Left colon (tissue), 2 donors: Measurements from ENCODE around the gene MAGI1. TPM values are rescaled to one million over a fixed set of nuclear protein-coding genes. Genes with fewer than 3 reads are reported as not detected.
"Not testable (repeated sequence)": the region's sequence is repeated elsewhere in the genome, so short reads cannot be mapped to it uniquely, and the experiment has no call there.

ENCODE experiments used
- ATAC-seq: fragments of 200-7000 bp; cut with Tn5 transposase; one replicate; pipeline ENCODE4 v1.9.1; 2020; ENCODE audit warnings: mild to moderate bottlenecking, moderate library complexity
- DNase-seq, 2 donors: peaks; one replicate each; pipeline ENCODE4 v3.0.0-alpha.2; 2020
- intact Hi-C, 2 donors: fragments of 100-400 bp; cut with DNase I in 1 of 2; cut with micrococcal nuclease in 1 of 2; formaldehyde crosslinking; loops; one replicate each; pipeline versions ENCODE4 v1.11.2 to v1.14.0; 2022; cut with DNase I, micrococcal nuclease
- total RNA-seq, 2 donors: library from RNA; stranded (reverse); fragmentation: NEBNext Ultra II Directional; extraction: Animal tissue kit (Norgen Biotek cat#: 25700); gene quantifications; one replicate each; pipeline ENCODE4 v1.2.1, GENCODE V29; 2021
- donor health status: DM: no; HTN: no; CAD: no.
- donor health status: DM: yes; HTN: yes; CAD: no.

The MAGI1 gene
- total RNA-seq, 2 donors from 2014 or later = 45.9 to 49.2 TPM

DNA sequence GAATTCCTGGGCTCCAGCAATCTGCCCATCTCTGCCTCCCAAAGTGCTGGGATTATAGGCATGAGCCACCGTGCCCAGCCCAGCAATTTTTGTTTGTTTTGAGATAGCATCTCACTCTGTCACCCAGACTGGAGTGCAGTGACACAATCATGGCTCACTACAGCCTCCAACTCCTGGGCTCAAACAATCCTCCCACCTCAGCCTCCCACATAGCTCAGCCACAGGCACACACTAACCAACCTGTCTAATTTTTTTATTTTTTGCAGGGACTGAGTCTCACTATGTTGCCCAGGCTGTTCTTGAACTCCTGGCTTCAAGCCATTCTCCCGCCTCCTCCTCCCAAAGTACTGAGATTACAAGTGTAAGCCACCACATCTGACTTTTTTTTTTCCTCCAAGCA is 7.6 kb upstream of the MAGI1 start:
- intact Hi-C loops = loop anchor here in 1 of 2 donors (10.0 kb wide), 1 partner anchor 262 kb away; no protein-coding TSS in a partner anchor
- ATAC-seq = not testable (repeated sequence)

DNA sequence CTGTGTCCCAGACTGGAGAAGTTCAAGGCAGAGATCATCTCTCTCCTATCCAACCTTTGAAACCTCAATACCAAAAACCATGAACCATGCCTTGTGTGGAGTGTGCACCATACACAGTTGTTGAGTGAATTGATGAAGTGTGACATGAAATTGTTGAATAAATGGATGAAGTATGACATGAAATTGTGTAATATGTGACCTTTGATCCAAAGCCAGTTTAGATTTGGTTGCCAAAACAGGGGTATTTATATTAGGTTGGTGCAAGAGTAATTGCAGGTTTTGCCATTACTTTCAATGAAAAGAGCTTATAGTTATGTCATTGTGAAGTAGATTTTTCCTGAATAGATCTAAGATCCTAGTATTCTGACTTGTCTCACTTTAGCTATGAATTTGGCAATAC is 3.1 kb upstream of the MAGI1 start:
- DNase-seq (no peak), ATAC-seq (no peak)
- intact Hi-C loops = loop anchor here in 1 of 2 donors (10.0 kb wide), 1 partner anchor 257 kb away; no protein-coding TSS in a partner anchor

More for the DNA sequence above, 7.6 kb upstream of the MAGI1 start:
- not testable (repeated sequence) for DNase-seq

DNA sequence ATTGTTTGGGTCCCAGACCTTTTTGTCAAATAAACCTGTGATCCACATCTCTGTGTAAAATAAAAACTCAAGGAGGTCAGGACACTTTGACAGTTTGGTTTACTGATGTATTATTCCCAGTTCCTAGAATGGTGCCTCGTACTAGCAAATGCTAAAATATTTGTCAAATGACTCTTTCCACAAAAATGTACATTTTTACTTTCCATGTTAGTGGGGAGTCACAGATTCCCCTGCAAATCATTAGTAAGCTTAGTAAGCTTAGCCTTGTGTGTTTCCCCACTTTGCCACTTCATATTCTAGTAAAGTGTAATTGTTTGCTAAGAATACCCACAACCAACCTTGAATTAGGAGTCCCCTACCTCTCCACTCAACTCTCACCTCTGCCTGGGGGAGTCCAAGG is 2.4 kb upstream of the MAGI1 start:
- intact Hi-C loops = loop anchor here in 1 of 2 donors (10.0 kb wide), 1 partner anchor 256 kb away; no protein-coding TSS in a partner anchor
- ATAC-seq (no peak), DNase-seq (no peak)

DNA sequence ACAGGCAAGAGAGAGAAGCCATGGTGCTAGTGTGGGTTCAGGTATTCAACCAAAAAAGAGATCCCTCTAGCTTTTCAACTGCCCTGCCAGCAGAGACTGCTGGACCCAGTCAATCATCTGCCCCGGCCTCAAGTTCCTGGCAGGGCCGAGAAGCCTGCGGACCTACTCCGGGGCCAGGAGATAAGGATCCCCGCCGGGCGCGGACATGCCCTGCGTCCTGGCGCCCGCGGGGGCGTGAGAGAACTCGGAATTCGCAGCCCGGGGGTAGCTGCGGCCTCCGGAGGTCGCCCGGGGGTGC is 821 bp upstream of the MAGI1 start:
- intact Hi-C loops = no loop called here
- peak; percentile 28 for ATAC-seq
- DNase-seq = peak; percentile 51 to 58

DNA sequence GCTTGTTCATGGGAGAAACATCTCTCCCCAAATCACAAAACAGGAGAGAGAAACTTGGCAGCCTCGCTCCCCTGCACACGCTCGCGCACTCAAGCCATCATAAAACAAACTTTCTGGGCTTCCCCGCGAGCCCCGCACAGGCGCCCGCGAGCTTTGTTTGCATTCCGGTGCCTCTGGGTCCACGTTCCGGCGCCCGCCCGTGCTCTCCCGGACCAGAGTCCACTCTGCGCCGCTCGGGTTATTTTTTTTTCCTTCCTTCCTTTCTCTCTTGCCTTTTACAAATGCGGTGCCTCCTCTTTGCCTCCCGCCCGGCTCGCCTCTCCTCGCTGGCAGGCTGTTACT is 363 bp downstream of the MAGI1 start:
- ATAC-seq (peak; percentile 70), DNase-seq (peak in 1 of 2 donors; percentile 80)
- intact Hi-C loops = no loop called here

DNA sequence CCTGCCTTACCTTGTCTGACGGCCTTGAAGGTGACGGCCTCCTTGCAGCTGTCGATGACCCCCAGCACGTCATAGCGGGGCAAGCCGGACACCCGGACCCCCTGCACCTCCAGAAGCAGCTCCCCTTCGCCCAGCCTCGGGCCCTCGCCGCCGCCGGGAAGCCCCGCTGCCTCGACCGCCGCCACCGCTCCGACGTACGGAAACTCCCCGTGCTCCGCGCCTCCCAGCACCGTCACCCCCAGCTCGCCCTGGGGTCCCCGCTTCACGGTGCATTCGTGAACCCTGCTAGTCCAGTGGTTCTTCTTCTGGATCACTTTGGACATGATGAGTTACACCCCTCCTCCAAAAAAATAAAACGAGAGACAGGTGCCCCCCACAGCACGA is 740 bp downstream of the MAGI1 start:
- intact Hi-C loops = no loop called here
- peak; percentile 19 for ATAC-seq
- DNase-seq = peak; percentile 32 to 34

DNA sequence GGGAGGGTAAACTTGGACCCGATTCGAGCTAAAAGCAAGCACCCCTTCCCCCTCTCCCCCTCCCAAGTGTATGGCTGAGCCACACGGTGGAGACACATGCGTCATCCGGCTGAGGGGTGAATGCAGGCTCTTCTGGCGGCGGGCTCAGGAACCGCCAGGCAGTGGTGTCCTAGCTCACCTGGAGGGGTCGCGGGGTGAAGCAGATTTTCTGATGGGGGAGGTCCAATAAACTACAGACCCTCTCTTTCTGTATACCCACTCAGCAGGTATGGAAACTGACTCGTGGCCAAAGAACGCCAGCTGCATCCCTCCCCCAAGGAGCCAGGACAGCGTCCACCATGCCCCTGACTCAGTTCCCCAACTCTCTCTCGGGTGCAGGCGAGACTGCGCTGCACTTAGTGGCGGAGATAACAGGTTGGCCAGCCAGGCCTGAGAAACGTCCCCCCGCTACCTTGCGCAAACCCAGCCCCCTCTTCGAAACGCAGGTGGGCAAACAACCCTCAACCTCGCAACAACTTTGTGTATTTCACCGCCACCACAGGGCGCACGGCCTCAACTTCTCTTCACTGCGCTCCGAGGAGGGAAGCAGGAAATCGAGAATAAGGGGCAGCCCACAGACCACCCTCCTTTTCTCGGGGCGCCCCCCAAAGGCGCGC is 1.3 kb downstream of the MAGI1 start:
- ATAC-seq (peak; percentile 42), DNase-seq (peak; percentile 56 to 62)
- intact Hi-C loops = no loop called here

DNA sequence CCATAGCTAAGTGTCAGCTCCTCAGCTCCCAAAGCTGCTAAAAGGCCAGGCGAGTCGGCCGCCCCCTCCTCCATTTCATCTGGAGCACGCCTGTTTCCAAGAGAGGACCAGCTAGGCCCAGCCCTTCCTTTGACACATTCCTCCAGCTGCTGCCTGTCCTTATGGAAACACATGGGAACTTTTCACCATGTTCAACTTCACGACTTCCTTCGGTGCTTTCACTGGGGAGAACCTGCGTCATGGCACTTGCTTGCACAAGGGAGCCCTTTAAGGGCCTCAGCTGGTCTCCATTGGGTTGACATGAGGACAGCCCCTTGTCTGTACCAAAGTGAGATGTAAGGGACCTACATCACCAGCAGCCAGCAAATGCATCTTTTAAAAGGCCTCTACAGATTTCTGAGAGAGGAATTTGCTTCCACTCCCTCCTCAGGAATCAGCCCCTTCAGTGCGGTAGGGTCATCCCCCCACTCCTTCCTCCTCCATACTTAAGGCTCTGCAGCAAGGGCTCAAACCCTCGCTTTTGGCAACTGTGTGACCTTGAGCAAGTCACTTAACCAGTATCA is 2.1 kb downstream of the MAGI1 start:
- intact Hi-C loops = no loop called here
- ATAC-seq = no peak
- no peak for DNase-seq

DNA sequence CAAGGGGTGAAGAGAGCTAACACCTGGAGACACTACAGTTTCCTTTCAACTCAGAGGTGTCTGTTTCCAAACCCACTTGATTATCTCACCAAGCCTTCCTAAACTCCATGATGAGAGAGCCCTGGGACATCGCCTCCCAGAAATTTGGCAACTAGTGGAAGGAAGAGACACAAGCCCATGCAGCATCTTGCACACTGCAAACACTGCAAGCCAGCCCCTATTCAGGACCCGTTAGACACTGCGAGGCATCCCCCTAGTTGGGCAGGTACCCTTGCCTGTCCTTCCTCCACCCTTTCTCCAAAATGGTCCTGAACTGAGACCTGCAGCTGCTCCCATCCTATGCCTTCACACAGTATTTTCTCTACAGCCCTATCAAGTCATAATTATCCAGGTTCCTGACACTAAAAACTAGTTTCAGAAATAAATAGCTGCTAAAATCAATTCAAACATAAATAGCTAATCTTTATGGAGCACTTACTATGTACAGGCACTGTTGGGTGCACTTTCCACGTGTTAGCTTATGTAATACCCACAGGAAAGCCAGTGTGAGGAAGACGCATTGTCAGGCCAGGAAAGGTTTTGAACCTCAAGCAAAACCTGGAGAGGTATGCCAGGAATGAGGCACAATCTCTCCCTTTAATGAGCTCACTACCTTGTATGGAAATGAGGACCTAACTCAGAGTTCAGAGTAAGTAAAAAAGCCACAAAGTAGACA is 2.8 kb downstream of the MAGI1 start:
- ATAC-seq = no peak
- DNase-seq = no peak
- intact Hi-C loops = no loop called here

DNA sequence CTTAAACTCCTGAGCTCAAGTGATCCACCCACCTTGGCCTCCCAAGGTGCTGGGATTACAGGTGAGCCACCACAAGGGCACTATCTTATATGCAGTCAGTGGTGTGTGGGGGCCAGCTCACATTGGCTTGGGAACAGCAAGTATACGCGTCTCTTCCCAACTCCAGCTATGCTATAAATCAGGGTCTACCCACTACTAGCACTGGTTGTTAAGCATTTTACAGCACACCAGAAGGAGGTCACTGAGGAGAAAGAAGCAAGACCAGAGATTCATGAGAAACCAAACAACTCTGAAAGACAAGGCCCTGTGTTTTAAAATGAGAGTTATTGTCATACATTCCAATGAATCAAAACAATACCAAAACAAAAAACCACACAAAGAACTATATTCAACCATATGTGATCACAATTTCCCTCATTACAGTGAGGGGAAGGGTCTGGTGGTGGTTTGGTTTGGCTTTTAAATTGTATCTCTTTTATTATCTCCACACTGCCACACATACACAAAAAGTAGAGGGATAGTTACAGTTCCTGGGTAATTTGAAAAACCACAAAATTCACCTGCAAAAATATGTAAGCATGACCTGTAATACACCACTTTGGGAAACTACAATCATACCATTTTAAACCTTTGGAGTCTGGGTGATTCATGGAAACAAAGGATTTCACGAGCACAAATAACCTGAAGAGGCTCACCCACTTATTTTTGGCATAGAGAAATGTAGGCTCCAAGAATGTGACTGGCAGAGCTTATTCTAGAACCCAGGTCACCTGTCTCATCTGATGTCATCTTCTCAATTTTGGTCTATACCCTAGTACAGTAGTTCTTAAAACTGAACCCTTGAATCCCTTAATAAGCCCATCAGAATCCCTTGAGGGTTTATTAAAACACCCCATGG is 5.2 kb downstream of the MAGI1 start:
- ATAC-seq (no peak), DNase-seq (no peak)
- intact Hi-C loops = no loop called here

DNA sequence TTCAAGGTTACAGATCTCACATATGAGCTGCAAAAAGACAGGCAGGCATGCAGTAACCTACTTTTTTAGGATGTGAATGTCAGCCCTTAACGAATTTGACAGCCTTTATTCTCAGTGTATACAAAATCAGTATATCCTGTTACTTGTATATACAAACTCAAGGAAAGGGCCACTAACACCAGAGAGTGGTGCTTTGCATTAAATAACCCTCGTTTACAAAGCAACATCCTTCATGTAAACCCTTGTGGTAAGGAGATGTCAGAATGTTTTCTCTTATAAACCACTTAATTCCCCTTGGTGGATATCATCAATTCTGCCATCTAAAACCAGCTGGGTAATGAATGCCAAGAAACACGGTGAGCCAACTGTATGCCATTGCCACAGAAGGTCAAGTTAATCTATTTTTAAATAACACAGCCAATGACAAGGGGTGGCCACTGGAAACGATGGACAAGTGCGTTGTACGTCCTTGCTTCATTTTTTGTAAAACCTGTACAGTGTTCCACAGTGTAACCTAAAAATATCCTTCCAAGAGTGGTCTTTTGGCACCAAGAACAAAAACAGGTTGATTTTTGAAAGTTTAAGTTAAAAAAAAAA is 7.5 kb downstream of the MAGI1 start:
- ATAC-seq (no peak), DNase-seq (no peak)
- intact Hi-C loops = no loop called here

DNA sequence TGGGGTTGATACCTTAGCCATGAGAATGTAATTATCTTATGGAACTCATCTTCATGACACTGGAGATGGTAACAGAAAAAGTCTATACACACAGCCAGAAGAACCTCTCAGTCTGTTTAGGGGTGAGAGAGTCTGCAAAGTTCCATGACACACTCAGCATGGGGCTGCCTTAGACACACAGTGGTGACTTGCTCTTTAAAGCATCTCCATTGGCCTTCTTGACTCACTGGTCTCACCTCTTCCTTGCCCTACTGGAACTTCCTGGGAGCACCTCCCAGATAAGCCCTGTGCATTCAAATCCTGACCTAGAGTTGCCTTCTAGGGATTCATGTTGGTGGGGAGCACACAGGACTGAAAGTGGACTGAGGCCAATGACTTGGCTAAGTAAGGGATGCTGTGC is 9.3 kb downstream of the MAGI1 start:
- intact Hi-C loops = no loop called here
- ATAC-seq = peak; percentile 83
- no peak for DNase-seq

DNA sequence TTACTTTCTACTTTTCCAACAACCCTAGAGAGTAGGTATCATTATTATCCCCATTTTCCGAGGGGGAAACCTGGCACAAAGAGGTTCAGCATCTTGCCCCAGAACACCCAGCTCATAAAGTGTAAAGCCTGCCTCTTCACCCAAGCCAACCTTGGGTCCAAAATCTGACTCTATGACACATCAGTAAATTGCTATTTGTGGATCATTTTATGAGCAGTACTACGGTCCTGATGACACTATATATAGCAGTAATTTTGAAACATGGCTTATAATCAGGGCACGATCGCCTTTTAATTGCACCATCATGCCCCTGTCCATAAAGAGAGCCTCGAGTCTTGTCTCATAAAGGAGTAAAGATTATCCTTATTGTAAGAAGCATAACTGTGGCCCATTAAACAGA is 9.7 kb downstream of the MAGI1 start:
- intact Hi-C loops = no loop called here
- ATAC-seq (peak; percentile 90), DNase-seq (no peak)

DNA sequence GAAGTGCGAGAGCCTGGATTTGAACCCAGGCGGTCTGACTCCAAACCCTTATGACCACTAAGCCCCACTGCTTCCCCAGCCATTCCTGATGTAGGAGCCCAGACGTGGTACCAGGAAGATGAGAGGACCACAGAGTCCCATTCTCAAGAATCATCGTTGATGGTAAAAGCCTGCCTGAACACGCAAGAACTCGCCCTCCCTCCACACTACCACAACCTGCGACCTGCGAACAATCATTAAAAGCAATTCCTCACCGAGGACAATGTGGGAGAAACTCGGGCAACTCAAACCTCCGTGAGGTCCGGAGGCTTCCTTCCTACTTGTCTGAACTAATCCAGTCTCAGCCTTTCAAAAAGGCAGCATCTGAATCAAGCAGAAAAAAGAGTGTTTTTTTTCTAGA is 10.3 kb downstream of the MAGI1 start:
- intact Hi-C loops = no loop called here
- ATAC-seq = no peak
- no peak for DNase-seq

DNA sequence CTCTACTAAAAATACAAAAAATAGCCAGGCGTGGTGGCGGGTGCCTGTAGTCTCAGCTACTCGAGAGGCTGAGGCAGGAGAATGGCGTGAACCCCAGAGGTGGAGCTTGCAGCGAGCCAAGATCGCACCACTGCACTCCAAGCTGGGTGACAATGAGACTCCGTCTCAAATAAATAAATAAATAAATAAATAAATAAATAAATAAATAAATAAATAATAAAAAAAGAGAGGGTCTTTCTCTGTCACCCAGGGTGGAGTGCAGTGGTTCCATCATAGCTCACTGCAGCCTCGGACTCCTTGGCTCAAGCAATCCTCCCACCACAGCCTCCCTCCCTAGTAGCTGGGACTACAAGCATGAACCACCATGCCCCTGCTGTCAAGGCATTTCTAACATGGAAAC is 11.6 kb downstream of the MAGI1 start:
- intact Hi-C loops, ATAC-seq, DNase-seq: not testable (repeated sequence)

DNA sequence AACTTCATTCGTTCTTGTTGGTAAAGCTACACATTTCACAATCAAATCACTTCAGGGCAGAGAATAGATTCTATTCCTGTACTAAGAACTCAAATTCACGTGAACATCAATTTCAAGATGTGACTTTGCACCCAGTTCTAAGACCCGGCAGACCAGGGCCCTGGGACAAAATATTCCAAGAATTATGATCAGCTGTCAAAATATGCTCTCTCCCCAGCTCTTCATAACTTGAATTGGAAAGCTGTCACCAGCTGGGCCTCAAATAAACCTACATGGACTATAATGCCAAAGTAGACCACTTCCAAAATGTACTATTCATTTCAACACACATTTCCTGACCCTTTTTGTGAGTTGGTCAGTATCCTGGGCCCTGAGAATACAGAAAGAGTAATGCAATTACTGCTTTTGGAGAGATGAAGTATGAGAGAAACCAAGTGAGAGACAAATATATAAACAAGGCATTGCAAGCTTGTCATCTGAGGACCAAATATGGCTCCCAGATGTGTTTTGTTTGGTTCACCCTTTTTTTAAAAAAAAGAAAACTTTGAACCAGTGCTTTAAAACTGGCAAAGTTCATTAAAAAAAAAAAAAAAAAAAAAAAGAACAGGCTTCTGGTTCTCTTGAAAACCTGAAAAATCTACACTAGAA is 14.9 kb downstream of the MAGI1 start:
- intact Hi-C loops = no loop called here
- ATAC-seq = no peak
- DNase-seq = no peak

DNA sequence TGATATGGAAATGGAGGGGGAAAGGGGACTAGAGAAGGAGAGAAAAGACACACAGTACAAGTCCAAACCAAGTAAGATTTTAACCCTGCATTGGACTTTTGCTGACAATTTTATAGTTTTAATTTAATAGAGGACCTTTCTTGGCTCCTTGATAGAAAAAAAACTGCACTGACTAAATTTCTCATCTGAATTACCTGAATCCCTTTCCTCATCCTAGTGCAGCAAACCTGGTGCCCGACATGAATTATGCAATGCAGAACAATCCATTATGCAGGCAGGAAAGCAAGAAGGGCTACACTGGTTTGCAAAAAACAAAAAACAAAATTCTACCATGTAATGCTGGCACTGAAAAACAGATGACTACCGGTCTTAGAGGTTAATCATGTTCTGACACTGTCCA is 15.5 kb downstream of the MAGI1 start:
- ATAC-seq = no peak
- intact Hi-C loops = no loop called here
- DNase-seq = no peak

DNA sequence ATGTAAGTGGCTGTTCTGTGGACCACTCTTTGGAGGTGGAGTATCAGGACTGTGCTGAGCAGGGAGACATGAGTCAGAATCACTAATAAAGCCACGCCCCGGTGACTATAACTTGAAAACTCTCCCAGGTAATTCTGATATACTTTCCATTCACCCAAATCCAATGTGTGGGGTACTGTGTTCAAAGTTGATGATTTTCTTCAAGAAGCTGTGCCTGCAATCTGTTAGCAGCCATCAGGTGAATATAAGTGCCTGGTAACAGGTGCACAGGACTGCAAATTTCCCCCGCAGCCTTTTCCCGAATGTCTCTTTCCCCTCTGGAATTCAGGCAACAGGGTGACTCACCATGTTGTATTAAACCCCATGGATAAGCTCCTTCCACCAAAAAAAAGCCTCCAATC is 17.0 kb downstream of the MAGI1 start:
- intact Hi-C loops = no loop called here
- DNase-seq (no peak), ATAC-seq (peak; percentile 75)

DNA sequence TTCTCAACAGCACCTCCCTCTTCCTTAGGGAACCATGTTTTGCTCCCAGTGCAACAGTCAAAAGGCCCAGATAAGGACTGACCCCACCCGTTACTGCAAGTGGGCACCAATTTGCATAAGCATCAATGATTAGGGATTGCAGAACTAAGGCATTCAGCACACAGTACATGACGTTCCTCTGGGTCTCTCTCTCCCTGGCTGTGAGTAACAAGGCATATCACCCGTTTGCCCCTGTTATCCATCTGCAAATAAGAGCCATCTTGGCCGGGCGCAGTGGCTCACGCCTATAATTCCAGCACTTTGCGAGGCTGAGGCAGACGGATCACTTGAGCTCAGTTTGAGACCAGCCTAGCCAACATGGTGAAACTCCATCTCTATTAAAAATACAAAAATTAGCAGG is 18.8 kb downstream of the MAGI1 start:
- ATAC-seq (no peak), DNase-seq (no peak)
- intact Hi-C loops = no loop called here
